ENCODE data around the gene LPCAT2.

GRCh38 chr16:55512941-55513340 is 4.1 kb downstream of the LPCAT2 start:
- TF ChIP-seq EP300 (IDR thresholded peaks at IDR 0.05) (no peak), CTCF (IDR thresholded peaks at IDR 0.05) (no peak), POLR2A (IDR thresholded peaks at IDR 0.05) (no peak), POLR2AphosphoS5 (IDR thresholded peaks at IDR 0.05) (no peak)
